ENCODE data around the gene FPR1. TPM values are rescaled to one million over a fixed set of nuclear protein-coding genes. Genes with fewer than 3 reads are reported as not detected.
A peak's percentile ranks its signal among the peaks of the same experiment; 100 is the strongest.

FPR1 gene
- total and polyA plus RNA-seq, 2 donors = 3.6 to 4.7 TPM

GRCh38 chr19:51706296-51706695, 45.4 kb downstream of the FPR1 start:
- Histone ChIP-seq H3K4me1 (ENCODE audit: control insufficient read depth in 2 of 2, insufficient read depth in 2 of 2, low read length in 2 of 2) (peaks cover 9 to 25% of the 10 kb centered on the region in 2 donors), H3K36me3 (ENCODE audit: control insufficient read depth in 2 of 2, insufficient read depth in 2 of 2, low read length in 1 of 2) (no peaks in the 10 kb centered on the region), H3K27ac (ENCODE audit: low read depth in 1 of 2, low read length in 1 of 2) (no peak overlapping the region), H3K9me3 (ENCODE audit: control insufficient read depth in 2 of 2, insufficient read depth in 1 of 2, low read length in 1 of 2) (no peaks in the 10 kb centered on the region), H3K4me3 (ENCODE audit: low read length in 2 of 2) (no peak overlapping the region), H3K27me3 (ENCODE audit: control insufficient read depth in 2 of 2, insufficient read depth in 1 of 2, low read length in 1 of 2) (peaks cover 18 to 26% of the 10 kb centered on the region in 2 donors)
- WGBS = 97% methylated on average over 4 of the region's 4 CpGs
- no peak for DNase-seq (ENCODE audit: low read depth in 6 of 9, low spot score in 9 of 9)

GRCh38 chr19:51704626-51705025, 47.1 kb downstream of the FPR1 start:
- peaks cover 15 to 28% of the 10 kb centered on the region in 2 donors for H3K27me3 ChIP-seq (ENCODE audit: control insufficient read depth in 2 of 2, insufficient read depth in 1 of 2, low read length in 1 of 2)
- WGBS = 55% methylated on average over 4 of the region's 4 CpGs
- peak overlapping the region; percentile 54 to 67 for H3K4me3 ChIP-seq (ENCODE audit: low read length in 2 of 2)

GRCh38 chr19:51703575-51704515, 47.8 kb downstream of the FPR1 start:
- H3K9me3 ChIP-seq (ENCODE audit: control insufficient read depth in 2 of 2, insufficient read depth in 1 of 2, low read length in 1 of 2) = no peaks in the 10 kb centered on the region
- H3K4me3 ChIP-seq (ENCODE audit: low read length in 2 of 2) = peak overlapping the region; percentile 57 to 67
- WGBS = 1% methylated on average over 74 of the region's 74 CpGs
- peak; percentile 78 to 97 (median 93) for DNase-seq (ENCODE audit: low read depth in 6 of 9, low spot score in 9 of 9)
- peaks cover 15 to 26% of the 10 kb centered on the region in 2 donors for H3K27me3 ChIP-seq (ENCODE audit: control insufficient read depth in 2 of 2, insufficient read depth in 1 of 2, low read length in 1 of 2)
- H3K4me1 ChIP-seq (ENCODE audit: control insufficient read depth in 2 of 2, insufficient read depth in 2 of 2, low read length in 2 of 2) = peaks cover 9 to 25% of the 10 kb centered on the region in 2 donors
- peak overlapping the region; percentile 68 to 85 for H3K27ac ChIP-seq (ENCODE audit: low read depth in 1 of 2, low read length in 1 of 2)
- no peaks in the 10 kb centered on the region for H3K36me3 ChIP-seq (ENCODE audit: control insufficient read depth in 2 of 2, insufficient read depth in 2 of 2, low read length in 1 of 2)

More at GRCh38 chr19:51704626-51705025, 47.1 kb downstream of the FPR1 start:
- Histone ChIP-seq H3K36me3 (ENCODE audit: control insufficient read depth in 2 of 2, insufficient read depth in 2 of 2, low read length in 1 of 2) (no peaks in the 10 kb centered on the region), H3K9me3 (ENCODE audit: control insufficient read depth in 2 of 2, insufficient read depth in 1 of 2, low read length in 1 of 2) (no peaks in the 10 kb centered on the region), H3K27ac (ENCODE audit: low read depth in 1 of 2, low read length in 1 of 2) (peak overlapping the region; percentile 55 to 85), H3K4me1 (ENCODE audit: control insufficient read depth in 2 of 2, insufficient read depth in 2 of 2, low read length in 2 of 2) (peaks cover 9 to 25% of the 10 kb centered on the region in 2 donors)
- DNase-seq (ENCODE audit: low read depth in 6 of 9, low spot score in 9 of 9) = no peak

- Histone ChIP-seq H3K4me3 (ENCODE audit: low read length in 2 of 2) (peak overlapping the region; percentile 57 to 67), H3K4me1 (ENCODE audit: control insufficient read depth in 2 of 2, insufficient read depth in 2 of 2, low read length in 2 of 2) (peaks cover 9 to 25% of the 10 kb centered on the region in 2 donors), H3K9me3 (ENCODE audit: control insufficient read depth in 2 of 2, insufficient read depth in 1 of 2, low read length in 1 of 2) (no peaks in the 10 kb centered on the region), H3K36me3 (ENCODE audit: control insufficient read depth in 2 of 2, insufficient read depth in 2 of 2, low read length in 1 of 2) (no peaks in the 10 kb centered on the region), H3K27ac (ENCODE audit: low read depth in 1 of 2, low read length in 1 of 2) (peak overlapping the region; percentile 26 to 71), H3K27me3 (ENCODE audit: control insufficient read depth in 2 of 2, insufficient read depth in 1 of 2, low read length in 1 of 2) (peaks cover 15 to 26% of the 10 kb centered on the region in 2 donors)
- 11% methylated on average over 46 of the region's 46 CpGs for WGBS
- peak in 1 of 9 donors; percentile 14 for DNase-seq (ENCODE audit: low read depth in 6 of 9, low spot score in 9 of 9)
Measured at GRCh38 chr19:51702825-51703574, 48.7 kb downstream of the FPR1 start.

- peak in 1 of 9 donors; percentile 20 for DNase-seq (ENCODE audit: low read depth in 6 of 9, low spot score in 9 of 9)
- Histone ChIP-seq H3K27ac (ENCODE audit: low read depth in 1 of 2, low read length in 1 of 2) (peak overlapping the region in 1 of 2 donors; percentile 26), H3K27me3 (ENCODE audit: control insufficient read depth in 2 of 2, insufficient read depth in 1 of 2, low read length in 1 of 2) (peaks cover 15 to 26% of the 10 kb centered on the region in 2 donors), H3K4me3 (ENCODE audit: low read length in 2 of 2) (no peak overlapping the region), H3K9me3 (ENCODE audit: control insufficient read depth in 2 of 2, insufficient read depth in 1 of 2, low read length in 1 of 2) (no peaks in the 10 kb centered on the region), H3K36me3 (ENCODE audit: control insufficient read depth in 2 of 2, insufficient read depth in 2 of 2, low read length in 1 of 2) (no peaks in the 10 kb centered on the region), H3K4me1 (ENCODE audit: control insufficient read depth in 2 of 2, insufficient read depth in 2 of 2, low read length in 2 of 2) (peaks cover 9 to 25% of the 10 kb centered on the region in 2 donors)
- 38% methylated on average over 27 of the region's 27 CpGs for WGBS
Measured at GRCh38 chr19:51702103-51702824, 49.4 kb downstream of the FPR1 start.

GRCh38 chr19:51701468-51702100, 50.1 kb downstream of the FPR1 start:
- Histone ChIP-seq H3K27me3 (ENCODE audit: control insufficient read depth in 2 of 2, insufficient read depth in 1 of 2, low read length in 1 of 2) (peaks cover 15 to 26% of the 10 kb centered on the region in 2 donors), H3K27ac (ENCODE audit: low read depth in 1 of 2, low read length in 1 of 2) (no peak overlapping the region), H3K4me1 (ENCODE audit: control insufficient read depth in 2 of 2, insufficient read depth in 2 of 2, low read length in 2 of 2) (peaks cover 9 to 25% of the 10 kb centered on the region in 2 donors), H3K4me3 (ENCODE audit: low read length in 2 of 2) (no peak overlapping the region), H3K9me3 (ENCODE audit: control insufficient read depth in 2 of 2, insufficient read depth in 1 of 2, low read length in 1 of 2) (no peaks in the 10 kb centered on the region), H3K36me3 (ENCODE audit: control insufficient read depth in 2 of 2, insufficient read depth in 2 of 2, low read length in 1 of 2) (no peaks in the 10 kb centered on the region)
- WGBS = 94% methylated on average over 12 of the region's 12 CpGs
- no peak for DNase-seq (ENCODE audit: low read depth in 6 of 9, low spot score in 9 of 9)

GRCh38 chr19:51699170-51699569, 52.5 kb downstream of the FPR1 start:
- WGBS = 97% methylated on average over 5 of the region's 5 CpGs
- Histone ChIP-seq H3K4me1 (ENCODE audit: control insufficient read depth in 2 of 2, insufficient read depth in 2 of 2, low read length in 2 of 2) (peaks cover 9 to 19% of the 10 kb centered on the region in 2 donors), H3K27me3 (ENCODE audit: control insufficient read depth in 2 of 2, insufficient read depth in 1 of 2, low read length in 1 of 2) (peaks cover 15 to 26% of the 10 kb centered on the region in 2 donors), H3K4me3 (ENCODE audit: low read length in 2 of 2) (no peak overlapping the region), H3K27ac (ENCODE audit: low read depth in 1 of 2, low read length in 1 of 2) (no peak overlapping the region), H3K9me3 (ENCODE audit: control insufficient read depth in 2 of 2, insufficient read depth in 1 of 2, low read length in 1 of 2) (no peaks in the 10 kb centered on the region), H3K36me3 (ENCODE audit: control insufficient read depth in 2 of 2, insufficient read depth in 2 of 2, low read length in 1 of 2) (no peaks in the 10 kb centered on the region)
- no peak for DNase-seq (ENCODE audit: low read depth in 6 of 9, low spot score in 9 of 9)

- Histone ChIP-seq H3K4me3 (ENCODE audit: low read length in 2 of 2) (no peak overlapping the region), H3K27ac (ENCODE audit: low read depth in 1 of 2, low read length in 1 of 2) (no peak overlapping the region), H3K4me1 (ENCODE audit: control insufficient read depth in 2 of 2, insufficient read depth in 2 of 2, low read length in 2 of 2) (peaks cover 4 to 12% of the 10 kb centered on the region in 2 donors), H3K27me3 (ENCODE audit: control insufficient read depth in 2 of 2, insufficient read depth in 1 of 2, low read length in 1 of 2) (peaks cover 13 to 22% of the 10 kb centered on the region in 2 donors), H3K36me3 (ENCODE audit: control insufficient read depth in 2 of 2, insufficient read depth in 2 of 2, low read length in 1 of 2) (no peaks in the 10 kb centered on the region), H3K9me3 (ENCODE audit: control insufficient read depth in 2 of 2, insufficient read depth in 1 of 2, low read length in 1 of 2) (no peaks in the 10 kb centered on the region)
- WGBS = 87% methylated on average over 5 of the region's 5 CpGs
- DNase-seq (ENCODE audit: low read depth in 6 of 9, low spot score in 9 of 9) = no peak
Measured at GRCh38 chr19:51698296-51698695, 53.4 kb downstream of the FPR1 start.

All from thymus (tissue), 11 donors.